ENCODE data around the gene PAX7.

PAX7 gene

DNA sequence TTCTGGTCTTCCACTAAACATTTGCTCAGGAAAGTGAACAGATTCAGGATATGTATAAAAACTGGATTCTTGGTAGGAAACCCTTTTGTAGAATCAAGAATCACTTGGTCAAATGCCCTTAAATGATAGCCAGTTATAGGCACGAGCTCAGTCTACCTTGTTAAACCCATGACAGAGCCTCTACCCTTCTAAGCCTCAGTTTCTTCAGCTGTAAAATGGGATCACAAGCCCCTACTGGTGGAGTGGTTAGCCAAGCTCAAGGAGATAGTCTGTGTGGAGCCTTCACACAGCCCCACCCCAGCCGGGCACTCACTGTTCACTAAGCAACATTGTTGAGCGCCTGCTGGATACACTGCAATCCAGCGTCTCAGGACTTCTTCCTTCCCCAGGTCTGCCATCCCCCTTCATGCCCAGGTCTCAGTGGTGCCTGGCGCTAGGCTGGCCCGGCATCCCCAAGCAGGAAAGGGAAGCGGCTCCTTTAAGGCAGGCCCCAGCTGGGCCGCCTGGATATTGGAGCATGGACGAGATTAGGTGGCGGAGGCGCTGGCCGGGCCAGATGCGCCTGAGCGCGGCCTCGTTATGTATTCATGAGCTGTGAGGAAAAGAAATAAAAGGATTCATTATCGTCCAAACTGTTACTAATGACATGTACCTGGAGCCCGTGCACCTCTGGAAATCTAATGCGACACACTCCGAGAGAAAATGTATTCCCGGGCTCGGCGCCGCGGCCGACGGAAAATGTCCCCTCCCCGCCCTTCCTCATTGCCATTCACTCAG, 153.2 kb downstream of the PAX7 start:
- H3K27me3 ChIP-seq (ENCODE audit: insufficient read depth, poor library complexity, severe bottlenecking) = peaks cover 4% of the 10 kb centered on the region
- no peak overlapping the region for H3K4me3 ChIP-seq (replicated peaks; ENCODE audit: insufficient read depth, low read length)
- no peak for DNase-seq (ENCODE audit: low read depth in 1 of 2, low spot score in 1 of 2)
- TF ChIP-seq POLR2AphosphoS5 (IDR thresholded peaks at IDR 0.05; ENCODE audit: low read depth) (no peak), REST (IDR thresholded peaks at IDR 0.05; ENCODE audit: insufficient replicate concordance, low read depth) (no peak), SPI1 (IDR thresholded peaks at IDR 0.05; ENCODE audit: borderline replicate concordance, low read depth) (no peak), GABPA (IDR thresholded peaks at IDR 0.05; ENCODE audit: low read depth) (no peak)
- TF ChIP-seq, protein P1, sequence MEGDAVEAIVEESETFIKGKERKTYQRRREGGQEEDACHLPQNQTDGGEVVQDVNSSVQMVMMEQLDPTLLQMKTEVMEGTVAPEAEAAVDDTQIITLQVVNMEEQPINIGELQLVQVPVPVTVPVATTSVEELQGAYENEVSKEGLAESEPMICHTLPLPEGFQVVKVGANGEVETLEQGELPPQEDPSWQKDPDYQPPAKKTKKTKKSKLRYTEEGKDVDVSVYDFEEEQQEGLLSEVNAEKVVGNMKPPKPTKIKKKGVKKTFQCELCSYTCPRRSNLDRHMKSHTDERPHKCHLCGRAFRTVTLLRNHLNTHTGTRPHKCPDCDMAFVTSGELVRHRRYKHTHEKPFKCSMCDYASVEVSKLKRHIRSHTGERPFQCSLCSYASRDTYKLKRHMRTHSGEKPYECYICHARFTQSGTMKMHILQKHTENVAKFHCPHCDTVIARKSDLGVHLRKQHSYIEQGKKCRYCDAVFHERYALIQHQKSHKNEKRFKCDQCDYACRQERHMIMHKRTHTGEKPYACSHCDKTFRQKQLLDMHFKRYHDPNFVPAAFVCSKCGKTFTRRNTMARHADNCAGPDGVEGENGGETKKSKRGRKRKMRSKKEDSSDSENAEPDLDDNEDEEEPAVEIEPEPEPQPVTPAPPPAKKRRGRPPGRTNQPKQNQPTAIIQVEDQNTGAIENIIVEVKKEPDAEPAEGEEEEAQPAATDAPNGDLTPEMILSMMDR (IDR thresholded peaks at IDR 0.05; ENCODE audit: insufficient read depth, low read length) = no peak
- H3K27ac ChIP-seq (replicated peaks) = no peak overlapping the region

GRCh38 chr1:18784482-18784831, 153.8 kb downstream of the PAX7 start:
- H3K27me3 ChIP-seq (ENCODE audit: insufficient read depth, poor library complexity, severe bottlenecking) = peaks cover 4% of the 10 kb centered on the region
- TF ChIP-seq POLR2AphosphoS5 (IDR thresholded peaks at IDR 0.05; ENCODE audit: low read depth) (no peak), REST (IDR thresholded peaks at IDR 0.05; ENCODE audit: insufficient replicate concordance, low read depth) (no peak), GABPA (IDR thresholded peaks at IDR 0.05; ENCODE audit: low read depth) (no peak), SPI1 (IDR thresholded peaks at IDR 0.05; ENCODE audit: borderline replicate concordance, low read depth) (no peak)
- TF ChIP-seq, protein P1 (IDR thresholded peaks at IDR 0.05; ENCODE audit: insufficient read depth, low read length) = no peak
- H3K27ac ChIP-seq (replicated peaks) = no peak overlapping the region
- no peak overlapping the region for H3K4me3 ChIP-seq (replicated peaks; ENCODE audit: insufficient read depth, low read length)
- DNase-seq (ENCODE audit: low read depth in 1 of 2, low spot score in 1 of 2) = no peak

- Histone ChIP-seq H3K27me3 (ENCODE audit: insufficient read depth, poor library complexity, severe bottlenecking) (peaks cover 4% of the 10 kb centered on the region), H3K4me3 (replicated peaks; ENCODE audit: insufficient read depth, low read length) (no peak overlapping the region), H3K27ac (replicated peaks) (no peak overlapping the region)
- no peak for DNase-seq (ENCODE audit: low read depth in 1 of 2, low spot score in 1 of 2)
- TF ChIP-seq GABPA (IDR thresholded peaks at IDR 0.05; ENCODE audit: low read depth) (no peak), REST (IDR thresholded peaks at IDR 0.05; ENCODE audit: insufficient replicate concordance, low read depth) (no peak), POLR2AphosphoS5 (IDR thresholded peaks at IDR 0.05; ENCODE audit: low read depth) (no peak), SPI1 (IDR thresholded peaks at IDR 0.05; ENCODE audit: borderline replicate concordance, low read depth) (no peak)
- TF ChIP-seq, protein P1 (IDR thresholded peaks at IDR 0.05; ENCODE audit: insufficient read depth, low read length) = no peak
Measured at GRCh38 chr1:18786149-18786548, 155.5 kb downstream of the PAX7 start.

All from HL-60 (cell line).